Mesenchymal stem cell (in vitro differentiated cells and primary cell): ENCODE data around the gene PID1.

ENCODE experiments used
- DNase-seq: peaks from one replicate; pipeline ENCODE4 v3.0.0-alpha.2; 2013
- H2AFZ ChIP-seq: one replicate; pipeline ENCODE4 v1.6.1; 2013; ENCODE audit warnings: low read depth, mild to moderate bottlenecking, control low read depth, inconsistent platforms, low read length, moderate library complexity
- H2AK5ac ChIP-seq: 2 replicates; pipeline ENCODE4 v1.6.1; 2013; ENCODE audit warnings: low read length, moderate library complexity, mild to moderate bottlenecking, inconsistent platforms; ENCODE audit not compliant: severe bottlenecking
- H2BK120ac ChIP-seq: one replicate; pipeline ENCODE4 v1.6.1; 2013; ENCODE audit warnings: low read depth, mild to moderate bottlenecking, inconsistent platforms, low read length, moderate library complexity
- H2BK12ac ChIP-seq, 2 experiments: one replicate each; pipeline ENCODE4 v1.6.1; 2013; ENCODE audit warnings: inconsistent platforms in 2 of 2, low read length in 2 of 2, mild to moderate bottlenecking in 2 of 2, moderate library complexity in 2 of 2, control low read depth in 1 of 2
- H2BK15ac ChIP-seq: one replicate; pipeline ENCODE4 v1.6.1; 2013; ENCODE audit warnings: mild to moderate bottlenecking, low read depth, inconsistent platforms; ENCODE audit not compliant: poor library complexity, severe bottlenecking
- H2BK5ac ChIP-seq: 2 replicates; pipeline ENCODE4 v1.6.1; 2013; ENCODE audit warnings: low read depth, mild to moderate bottlenecking, low read length, control low read depth, inconsistent platforms; ENCODE audit not compliant: poor library complexity, severe bottlenecking
- H3K14ac ChIP-seq, 2 experiments: one replicate each; pipeline ENCODE4 v1.6.1; 2013; ENCODE audit warnings: inconsistent platforms in 2 of 2, low read length in 2 of 2, control low read depth in 1 of 2, mild to moderate bottlenecking in 1 of 2, moderate library complexity in 1 of 2
- H3K18ac ChIP-seq, 2 experiments: one replicate each; pipeline ENCODE4 v1.6.1; 2013; ENCODE audit warnings: inconsistent platforms in 2 of 2, low read length in 2 of 2, control low read depth in 1 of 2, low read depth in 1 of 2, mild to moderate bottlenecking in 1 of 2
- H3K23ac ChIP-seq, 2 experiments: one replicate each; pipeline ENCODE4 v1.6.1; 2013; ENCODE audit warnings: inconsistent platforms in 2 of 2, low read length in 2 of 2, mild to moderate bottlenecking in 2 of 2, moderate library complexity in 2 of 2, control low read depth in 1 of 2
- H3K27ac ChIP-seq: 2 replicates; pipeline ENCODE4 v1.5.1; 2013; ENCODE audit warnings: mild to moderate bottlenecking, moderate library complexity, low read length, control low read depth, inconsistent platforms; ENCODE audit not compliant: poor library complexity, severe bottlenecking
- H3K27me3 ChIP-seq, 2 experiments: 2 replicates each; pipeline versions ENCODE4 v1.6.1 to v1.7.0; 2013; ENCODE audit warnings: low read length in 2 of 2, mild to moderate bottlenecking in 2 of 2, moderate library complexity in 2 of 2, control low read depth in 1 of 2, inconsistent platforms in 1 of 2; ENCODE audit not compliant: control insufficient read depth in 1 of 2, insufficient read depth in 1 of 2
- H3K36me3 ChIP-seq, 2 experiments: 2 replicates each; pipeline versions ENCODE4 v1.6.1 to v1.7.0; 2013; ENCODE audit warnings: low read length in 2 of 2, control low read depth in 1 of 2, inconsistent platforms in 1 of 2, low read depth in 1 of 2, mild to moderate bottlenecking in 1 of 2; ENCODE audit not compliant: insufficient read depth in 2 of 2, control insufficient read depth in 1 of 2
- H3K4ac ChIP-seq, 2 experiments: one replicate each; pipeline ENCODE4 v1.6.1; 2013; ENCODE audit warnings: inconsistent platforms in 2 of 2, low read length in 2 of 2, mild to moderate bottlenecking in 2 of 2, moderate library complexity in 2 of 2, control low read depth in 1 of 2, low read depth in 1 of 2
- H3K4me1 ChIP-seq: 2 replicates; pipeline ENCODE4 v1.6.1; 2013; ENCODE audit warnings: low read depth, low read length, control low read depth; ENCODE audit not compliant: control insufficient read depth, insufficient read depth
- H3K4me2 ChIP-seq: 2 replicates; pipeline ENCODE4 v1.6.1; 2013; ENCODE audit warnings: low read length, mild to moderate bottlenecking, inconsistent platforms; ENCODE audit not compliant: poor library complexity, severe bottlenecking
- H3K4me3 ChIP-seq, 2 experiments: 2 replicates each; pipeline versions ENCODE4 v1.5.1 to v1.7.0; 2013; ENCODE audit warnings: low read length in 2 of 2, mild to moderate bottlenecking in 2 of 2, control low read depth in 1 of 2, low read depth in 1 of 2; ENCODE audit not compliant: insufficient read depth in 1 of 2
- H3K79me1 ChIP-seq: replicated peaks from 2 replicates; pipeline ENCODE4 v1.6.1; 2013; ENCODE audit warnings: mild to moderate bottlenecking, control low read depth, low read length, inconsistent platforms; ENCODE audit not compliant: poor library complexity, severe bottlenecking
- H3K9ac ChIP-seq: 2 replicates; pipeline ENCODE4 v1.7.0; 2013; ENCODE audit warnings: mild to moderate bottlenecking, low read length, moderate library complexity
- H3K9me3 ChIP-seq: 2 replicates; pipeline ENCODE4 v1.7.0; 2013; ENCODE audit warnings: mild to moderate bottlenecking, low read length; ENCODE audit not compliant: control insufficient read depth
- H4K8ac ChIP-seq: one replicate; pipeline ENCODE4 v1.6.1; 2013; ENCODE audit warnings: inconsistent platforms, mild to moderate bottlenecking, low read length, moderate library complexity
- H4K91ac ChIP-seq: one replicate; pipeline ENCODE4 v1.6.1; 2013; ENCODE audit warnings: mild to moderate bottlenecking, low read length, inconsistent platforms
- WGBS: methylation state at CpG from one replicate; pipeline ENCODE4 v1.1.7; 2013; ENCODE audit warnings: mixed read lengths; 5-methylcytosine and 5-hydroxymethylcytosine counted together

Gene PID1

GRCh38 chr2:229240984-229241491 is 30.0 kb downstream of the PID1 start:
- no peak overlapping the region for H3K4ac ChIP-seq
- no peak overlapping the region for H2BK15ac ChIP-seq
- no peak overlapping the region for H4K91ac ChIP-seq
- no peak overlapping the region for H2BK12ac ChIP-seq
- no peaks in the 10 kb centered on the region for H3K27me3 ChIP-seq
- no peak overlapping the region for H2BK120ac ChIP-seq
- H3K79me1 ChIP-seq, result no peaks in the 10 kb centered on the region
- H3K23ac ChIP-seq, result no peak overlapping the region
- H3K18ac ChIP-seq, result no peak overlapping the region
- H3K4me1 ChIP-seq, result no peaks in the 10 kb centered on the region
- no peak overlapping the region for H4K8ac ChIP-seq
- DNase-seq, result no peak
- H3K4me2 ChIP-seq, result no peak overlapping the region
- no peak overlapping the region for H3K9ac ChIP-seq
- no peaks in the 10 kb centered on the region for H3K36me3 ChIP-seq
- H3K14ac ChIP-seq, result no peak overlapping the region
- H3K27ac ChIP-seq, result no peak overlapping the region
- no peak overlapping the region for H3K4me3 ChIP-seq
- H2AK5ac ChIP-seq, result no peak overlapping the region
- no peak overlapping the region for H2BK5ac ChIP-seq
- H2AFZ ChIP-seq, result no peak overlapping the region
- H3K9me3 ChIP-seq, result peaks cover 36% of the 10 kb centered on the region

DNA sequence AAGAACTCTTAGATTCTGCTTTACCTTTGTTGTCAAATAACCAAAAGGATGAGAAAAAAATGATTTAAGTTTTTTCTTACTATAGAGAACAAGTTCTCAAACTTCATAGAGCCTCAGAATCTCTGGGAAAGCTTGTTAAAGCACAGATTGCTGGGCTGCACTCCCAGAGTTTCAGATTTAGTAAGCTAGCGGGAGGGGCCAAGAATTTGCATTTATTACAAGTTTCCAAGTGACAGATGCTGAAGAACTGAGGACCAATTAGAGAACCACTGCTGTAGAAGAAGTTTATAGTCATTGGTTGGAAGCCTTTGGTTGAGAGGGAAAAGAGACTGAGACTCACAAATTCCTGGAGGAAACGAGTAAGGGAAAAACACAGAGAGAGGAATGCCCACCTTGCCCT is 32.1 kb downstream of the PID1 start:
- no peak overlapping the region for H2AK5ac ChIP-seq
- H2BK5ac ChIP-seq, result no peak overlapping the region
- no peak overlapping the region for H3K14ac ChIP-seq
- no peaks in the 10 kb centered on the region for H3K79me1 ChIP-seq
- H3K27me3 ChIP-seq, result no peaks in the 10 kb centered on the region
- no peaks in the 10 kb centered on the region for H3K4me1 ChIP-seq
- no peak overlapping the region for H3K18ac ChIP-seq
- no peak overlapping the region for H4K91ac ChIP-seq
- H3K4ac ChIP-seq, result no peak overlapping the region
- no peak overlapping the region for H3K9ac ChIP-seq
- H3K23ac ChIP-seq, result no peak overlapping the region
- H3K36me3 ChIP-seq, result no peaks in the 10 kb centered on the region
- H3K4me2 ChIP-seq, result no peak overlapping the region
- no peak overlapping the region for H3K27ac ChIP-seq
- H2BK120ac ChIP-seq, result no peak overlapping the region
- peaks cover 36% of the 10 kb centered on the region for H3K9me3 ChIP-seq
- no peak overlapping the region for H4K8ac ChIP-seq
- no peak overlapping the region for H2BK15ac ChIP-seq
- H3K4me3 ChIP-seq, result no peak overlapping the region
- no peak overlapping the region for H2AFZ ChIP-seq
- H2BK12ac ChIP-seq, result no peak overlapping the region
- no peak for DNase-seq
- WGBS, result 73% methylated on average over 1 of the region's 2 CpGs

DNA sequence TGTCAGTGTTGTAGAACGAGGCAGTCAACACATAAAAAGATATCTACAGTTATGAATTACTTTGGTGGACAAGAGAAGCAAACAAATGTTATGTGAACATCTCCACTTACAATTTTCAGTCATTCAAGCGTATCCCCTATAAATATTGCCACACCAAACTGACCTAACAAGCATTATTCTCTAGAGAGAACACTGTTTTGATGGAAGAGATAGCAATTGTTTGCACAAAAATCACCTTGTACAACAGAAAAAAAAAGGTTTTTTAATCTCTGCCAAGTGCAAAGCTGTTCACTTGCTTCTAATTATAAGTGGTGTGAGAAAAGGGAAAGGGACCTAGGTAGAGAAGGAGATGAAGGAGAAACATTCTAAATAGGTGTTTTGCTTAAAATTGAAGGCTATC is 33.8 kb downstream of the PID1 start:
- Histone ChIP-seq H3K9ac (no peak overlapping the region), H3K4me3 (no peak overlapping the region), H3K79me1 (no peaks in the 10 kb centered on the region), H3K36me3 (no peaks in the 10 kb centered on the region), H2BK12ac (no peak overlapping the region), H3K23ac (no peak overlapping the region), H4K8ac (no peak overlapping the region), H3K4me1 (no peaks in the 10 kb centered on the region), H3K4me2 (no peak overlapping the region), H2BK15ac (no peak overlapping the region), H2AK5ac (no peak overlapping the region), H4K91ac (no peak overlapping the region), H2BK120ac (no peak overlapping the region), H3K18ac (no peak overlapping the region), H3K27me3 (no peaks in the 10 kb centered on the region), H3K9me3 (peaks cover 31% of the 10 kb centered on the region), H3K14ac (no peak overlapping the region), H2AFZ (no peak overlapping the region), H2BK5ac (no peak overlapping the region), H3K27ac (no peak overlapping the region), H3K4ac (no peak overlapping the region)
- 60% methylated on average over 2 of the region's 2 CpGs for WGBS
- DNase-seq, result no peak

DNA sequence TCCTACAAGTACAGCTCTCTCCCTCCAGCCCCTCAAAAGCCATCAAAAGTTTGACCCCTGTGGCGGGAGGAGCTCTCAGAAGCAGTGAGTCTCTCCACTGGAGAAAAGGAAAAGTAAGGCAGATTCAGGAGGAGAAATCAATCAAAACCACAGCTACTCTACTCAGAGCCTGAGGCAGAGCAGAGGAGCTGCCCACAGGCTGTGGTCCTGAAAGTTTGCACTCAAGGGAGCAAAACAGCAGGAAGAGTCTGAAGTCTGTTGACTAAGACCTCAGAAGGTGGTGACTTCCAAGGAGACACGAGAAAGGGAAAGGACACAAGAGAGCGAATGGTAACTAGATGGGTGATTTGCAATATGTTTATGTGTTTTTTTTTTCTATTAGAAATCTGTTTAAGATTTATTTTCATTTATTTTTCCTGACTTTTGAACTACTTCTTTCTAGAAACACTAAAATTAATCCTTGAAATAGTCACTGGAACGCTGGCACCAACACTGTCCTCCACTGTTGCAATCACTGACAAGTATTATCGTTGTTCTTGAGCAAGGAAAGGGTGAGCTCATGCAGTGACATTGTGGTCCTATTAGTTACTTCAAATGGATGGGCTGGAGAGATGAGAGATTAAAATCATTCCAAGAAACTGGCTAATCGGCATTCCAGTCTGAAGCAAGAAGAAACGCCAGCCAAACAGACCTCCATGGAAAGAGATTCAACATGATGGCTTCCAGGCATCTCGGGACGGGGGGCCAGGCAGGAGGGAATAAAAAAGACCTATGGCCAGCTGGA is 35.8 kb downstream of the PID1 start:
- Histone ChIP-seq H3K4me1 (no peaks in the 10 kb centered on the region), H3K9me3 (peaks cover 12% of the 10 kb centered on the region), H3K23ac (no peak overlapping the region), H2BK12ac (no peak overlapping the region), H3K36me3 (no peaks in the 10 kb centered on the region), H4K91ac (no peak overlapping the region), H2AFZ (no peak overlapping the region), H2AK5ac (no peak overlapping the region), H3K4ac (no peak overlapping the region), H3K18ac (no peak overlapping the region), H3K27me3 (no peaks in the 10 kb centered on the region), H3K4me3 (no peak overlapping the region), H3K79me1 (no peaks in the 10 kb centered on the region), H3K9ac (no peak overlapping the region), H3K27ac (no peak overlapping the region), H4K8ac (no peak overlapping the region), H3K4me2 (no peak overlapping the region), H3K14ac (no peak overlapping the region), H2BK5ac (no peak overlapping the region), H2BK15ac (no peak overlapping the region), H2BK120ac (no peak overlapping the region)
- 64% methylated on average over 8 of the region's 9 CpGs for WGBS
- peak; percentile 10 for DNase-seq
